Vagina (tissue), 2 donors: ENCODE data around the gene HPCAL1. TPM values are rescaled to one million over a fixed set of nuclear protein-coding genes. Genes with fewer than 3 reads are reported as not detected.

Experiments used
- DNase-seq, 2 donors: peaks; one replicate each; pipeline ENCODE4 v3.0.0-alpha.2; 2017; ENCODE audit errors: extremely low spot score in 2 of 2
- H3K27ac ChIP-seq: fragments of 200-600 bp; sonication (generic); one replicate; pipeline ENCODE4 v1.5.1; 2019
- H3K27me3 ChIP-seq: fragments of 200-600 bp; sonication (generic); one replicate; pipeline ENCODE4 v1.5.1; 2019
- H3K36me3 ChIP-seq, 2 donors: fragments of 200-600 bp; sonication (generic); one replicate each; pipeline ENCODE4 v1.5.1; 2017 to 2019
- H3K4me1 ChIP-seq: fragments of 200-600 bp; sonication (generic); one replicate; pipeline ENCODE4 v1.5.1; 2019
- H3K4me3 ChIP-seq, 2 donors: fragments of 200-600 bp; sonication (generic); 1 replicate in 1 of 2; 2 replicates in 1 of 2; pipeline ENCODE4 v1.5.1; 2016 to 2019
- H3K9me3 ChIP-seq: fragments of 200-600 bp; sonication (generic); one replicate; pipeline ENCODE4 v1.5.1; 2019
- CTCF ChIP-seq, 3 experiments: fragments of 450-650 bp in 2 of 3; fragments of 200-600 bp in 1 of 3; sonication (generic) in 1 of 3; IDR thresholded peaks; one replicate each; pipeline ENCODE4 v1.5.1; 2017 to 2019; ENCODE audit warnings: antibody characterized with exemption in 3 of 3, mild to moderate bottlenecking in 2 of 3, moderate library complexity in 2 of 3
- POLR2A ChIP-seq, 2 donors: fragments of 450-650 bp; IDR thresholded peaks; one replicate each; pipeline ENCODE4 v1.6.1; 2017; ENCODE audit warnings: antibody characterized with exemption in 2 of 2, mild to moderate bottlenecking in 2 of 2, moderate library complexity in 2 of 2
- POLR2AphosphoS5 ChIP-seq, 2 donors: sonication (generic); formaldehyde crosslinking; IDR thresholded peaks; one replicate each; pipeline ENCODE4 v1.9.0; 2017; ENCODE audit warnings: antibody characterized with exemption in 2 of 2, mild to moderate bottlenecking in 2 of 2, low read depth in 1 of 2; ENCODE audit not compliant: insufficient read depth in 1 of 2
- intact Hi-C: fragments of 100-400 bp; cut with DNase I; formaldehyde crosslinking; loops from one replicate; pipeline ENCODE4 v1.15.1; 2023
- total RNA-seq: library from RNA; depleted of rRNA; stranded (reverse); fragments of >200 nt; gene quantifications from one replicate; pipeline ENCODE4 v1.2.3, GENCODE V29; 2016

The HPCAL1 gene
- total RNA-seq, 1 donor from 2014 or later, result 43.7 TPM

GRCh38 chr2:10345126-10345525 is 42.4 kb downstream of the HPCAL1 start:
- H3K9me3 ChIP-seq, result no peaks in the 10 kb centered on the region
- H3K36me3 ChIP-seq, result no peaks in the 10 kb centered on the region
- intact Hi-C loops, result no loop called here
- no peaks in the 10 kb centered on the region for H3K27me3 ChIP-seq
- H3K4me3 ChIP-seq, result no peak overlapping the region
- H3K4me1 ChIP-seq, result peaks cover 33% of the 10 kb centered on the region
- TF ChIP-seq POLR2AphosphoS5 (IDR thresholded peaks at IDR 0.05; ENCODE audit: insufficient read depth in 1 of 2, low read depth in 1 of 2) (no peak), CTCF (IDR thresholded peaks at IDR 0.05) (no peak), POLR2A (IDR thresholded peaks at IDR 0.05) (no peak)
- DNase-seq, result no peak
- no peak overlapping the region for H3K27ac ChIP-seq

GRCh38 chr2:10345813-10346212 is 43.1 kb downstream of the HPCAL1 start:
- Histone ChIP-seq H3K4me3 (no peak overlapping the region), H3K4me1 (peaks cover 33% of the 10 kb centered on the region)
- intact Hi-C loops, result no loop called here

DNA sequence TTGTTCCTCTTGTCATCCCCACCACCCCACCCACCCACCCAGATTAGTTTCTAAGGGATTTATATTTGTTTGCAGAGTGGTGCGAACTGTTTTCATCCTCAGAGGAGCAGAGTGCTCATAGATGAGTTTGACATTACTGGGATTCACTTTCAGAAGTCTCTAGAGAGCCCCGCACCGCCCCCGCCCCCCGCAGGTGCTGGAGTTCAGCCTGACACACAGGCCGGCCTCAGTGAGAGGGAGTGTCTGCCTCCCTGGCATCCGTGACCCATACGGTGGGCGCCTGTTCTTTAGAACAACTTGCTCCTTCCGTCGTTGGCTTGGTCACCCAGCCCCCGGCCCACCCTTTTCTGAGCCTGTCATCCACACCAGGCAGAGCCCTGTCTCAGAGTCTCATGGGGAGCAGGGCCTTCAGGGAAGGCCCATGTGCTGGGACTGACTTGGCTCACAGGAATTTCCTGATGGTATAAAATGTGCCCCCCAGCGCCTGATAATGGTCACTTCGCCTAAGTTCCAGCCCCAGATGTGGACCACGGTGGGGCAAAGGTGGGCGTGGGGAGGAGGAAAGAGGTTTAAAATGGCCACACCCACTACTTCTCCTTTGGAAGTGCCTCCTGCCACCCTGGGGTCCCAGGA is 44.3 kb downstream of the HPCAL1 start:
- intact Hi-C loops, result no loop called here
- peaks cover 33% of the 10 kb centered on the region for H3K4me1 ChIP-seq
- no peaks in the 10 kb centered on the region for H3K36me3 ChIP-seq
- H3K27me3 ChIP-seq, result no peaks in the 10 kb centered on the region
- no peak overlapping the region for H3K4me3 ChIP-seq
- no peak for DNase-seq
- no peaks in the 10 kb centered on the region for H3K9me3 ChIP-seq
- TF ChIP-seq POLR2AphosphoS5 (IDR thresholded peaks at IDR 0.05; ENCODE audit: insufficient read depth in 1 of 2, low read depth in 1 of 2) (no peak), CTCF (IDR thresholded peaks at IDR 0.05) (no peak), POLR2A (IDR thresholded peaks at IDR 0.05) (no peak)
- H3K27ac ChIP-seq, result no peak overlapping the region

More at GRCh38 chr2:10345813-10346212, 43.1 kb downstream of the HPCAL1 start:
- Histone ChIP-seq H3K27me3 (no peaks in the 10 kb centered on the region), H3K27ac (no peak overlapping the region), H3K9me3 (no peaks in the 10 kb centered on the region), H3K36me3 (no peaks in the 10 kb centered on the region)
- DNase-seq, result no peak
- no peak for TF ChIP-seq POLR2AphosphoS5 (IDR thresholded peaks at IDR 0.05; ENCODE audit: insufficient read depth in 1 of 2, low read depth in 1 of 2)
- no peak for TF ChIP-seq CTCF (IDR thresholded peaks at IDR 0.05)
- no peak for TF ChIP-seq POLR2A (IDR thresholded peaks at IDR 0.05)

DNA sequence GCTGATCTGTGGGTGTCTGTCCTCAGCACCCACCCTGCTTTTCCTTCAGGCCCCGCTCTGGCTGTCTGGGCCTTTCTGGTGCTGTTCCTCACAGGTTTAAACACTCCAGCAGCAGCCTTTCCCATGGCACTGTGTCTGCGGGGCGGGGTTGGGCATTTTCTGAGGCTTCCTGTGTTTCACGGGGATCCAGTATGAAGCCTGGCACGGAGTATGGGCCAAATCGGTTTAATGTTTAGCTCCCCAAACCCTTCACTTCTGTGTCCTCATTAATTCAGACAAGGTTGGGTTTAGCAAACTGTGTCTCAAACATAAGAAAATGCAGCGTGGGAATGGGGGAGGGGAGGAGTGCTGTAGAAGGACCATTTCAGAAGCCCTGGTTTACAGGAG is 44.9 kb downstream of the HPCAL1 start:
- Histone ChIP-seq H3K9me3 (no peaks in the 10 kb centered on the region), H3K36me3 (no peaks in the 10 kb centered on the region), H3K4me1 (peaks cover 33% of the 10 kb centered on the region), H3K27ac (no peak overlapping the region), H3K27me3 (no peaks in the 10 kb centered on the region), H3K4me3 (no peak overlapping the region)
- TF ChIP-seq POLR2AphosphoS5 (IDR thresholded peaks at IDR 0.05; ENCODE audit: insufficient read depth in 1 of 2, low read depth in 1 of 2) (no peak), POLR2A (IDR thresholded peaks at IDR 0.05) (no peak), CTCF (IDR thresholded peaks at IDR 0.05) (no peak)
- intact Hi-C loops, result no loop called here
- no peak for DNase-seq

GRCh38 chr2:10348891-10349290 is 46.2 kb downstream of the HPCAL1 start:
- Histone ChIP-seq H3K27ac (no peak overlapping the region), H3K36me3 (no peaks in the 10 kb centered on the region), H3K27me3 (no peaks in the 10 kb centered on the region)

More at GRCh38 chr2:10348891-10349290, 46.2 kb downstream of the HPCAL1 start:
- TF ChIP-seq CTCF (IDR thresholded peaks at IDR 0.05) (no peak), POLR2AphosphoS5 (IDR thresholded peaks at IDR 0.05; ENCODE audit: insufficient read depth in 1 of 2, low read depth in 1 of 2) (no peak), POLR2A (IDR thresholded peaks at IDR 0.05) (no peak)
- no peak overlapping the region for H3K4me3 ChIP-seq
- H3K9me3 ChIP-seq, result no peaks in the 10 kb centered on the region
- DNase-seq, result no peak
- intact Hi-C loops, result no loop called here
- peaks cover 23% of the 10 kb centered on the region for H3K4me1 ChIP-seq
